ENCODE data around the gene LPP.

The LPP gene

GRCh38 chr3:188801393-188801792, 647.4 kb downstream of the LPP start:
- no peaks in the 10 kb centered on the region for H3K27me3 ChIP-seq (ENCODE audit: insufficient read depth, low read length, poor library complexity)
- H3K9ac ChIP-seq (ENCODE audit: low read depth, low read length), result no peak overlapping the region
- DNase-seq, result no peak
- no peak overlapping the region for H3K4me2 ChIP-seq (ENCODE audit: insufficient read depth, low read length)
- no peaks in the 10 kb centered on the region for H3K36me3 ChIP-seq (ENCODE audit: insufficient read depth, low read length)
- no peak for TF ChIP-seq EZH2 (IDR thresholded peaks at IDR 0.05; ENCODE audit: borderline replicate concordance, low read depth, low read length, severe bottlenecking)
- no peak for TF ChIP-seq CTCF (IDR thresholded peaks at IDR 0.05; ENCODE audit: borderline replicate concordance, extremely low read depth, low read length, poor library complexity, severe bottlenecking)
- H3K4me3 ChIP-seq (ENCODE audit: low read depth in 1 of 2, low read length in 2 of 2), result no peak overlapping the region
- no peak overlapping the region for H2AFZ ChIP-seq (ENCODE audit: low read depth, low read length)
- no peaks in the 10 kb centered on the region for H3K79me2 ChIP-seq (ENCODE audit: insufficient read depth, low read length)
- H3K4me1 ChIP-seq (ENCODE audit: insufficient read depth, low read length), result no peaks in the 10 kb centered on the region
- H3K9me3 ChIP-seq (ENCODE audit: insufficient read depth, low read length, severe bottlenecking), result no peaks in the 10 kb centered on the region
- no peak for ATAC-seq (ENCODE audit: insufficient read depth, low read depth)
- no peaks in the 10 kb centered on the region for H4K20me1 ChIP-seq (ENCODE audit: insufficient read depth, low read length)
- no peak overlapping the region for H3K27ac ChIP-seq (ENCODE audit: low read length)

GRCh38 chr3:188802645-188803044, 648.7 kb downstream of the LPP start:
- Histone ChIP-seq H3K4me2 (ENCODE audit: insufficient read depth, low read length) (no peak overlapping the region), H3K36me3 (ENCODE audit: insufficient read depth, low read length) (no peaks in the 10 kb centered on the region), H3K9ac (ENCODE audit: low read depth, low read length) (no peak overlapping the region), H3K4me3 (ENCODE audit: low read depth in 1 of 2, low read length in 2 of 2) (no peak overlapping the region), H3K27me3 (ENCODE audit: insufficient read depth, low read length, poor library complexity) (no peaks in the 10 kb centered on the region), H3K27ac (ENCODE audit: low read length) (no peak overlapping the region), H3K9me3 (ENCODE audit: insufficient read depth, low read length, severe bottlenecking) (peaks cover 11% of the 10 kb centered on the region), H4K20me1 (ENCODE audit: insufficient read depth, low read length) (no peaks in the 10 kb centered on the region), H3K79me2 (ENCODE audit: insufficient read depth, low read length) (no peaks in the 10 kb centered on the region), H2AFZ (ENCODE audit: low read depth, low read length) (no peak overlapping the region), H3K4me1 (ENCODE audit: insufficient read depth, low read length) (no peaks in the 10 kb centered on the region)
- ATAC-seq (ENCODE audit: insufficient read depth, low read depth) (no peak), DNase-seq (no peak)
- TF ChIP-seq CTCF (IDR thresholded peaks at IDR 0.05; ENCODE audit: borderline replicate concordance, extremely low read depth, low read length, poor library complexity, severe bottlenecking) (no peak), EZH2 (IDR thresholded peaks at IDR 0.05; ENCODE audit: borderline replicate concordance, low read depth, low read length, severe bottlenecking) (no peak)

GRCh38 chr3:188807006-188807405, 653.0 kb downstream of the LPP start:
- H3K9ac ChIP-seq (ENCODE audit: low read depth, low read length), result no peak overlapping the region
- ATAC-seq (ENCODE audit: insufficient read depth, low read depth) (no peak), DNase-seq (no peak)
- no peak overlapping the region for H3K4me3 ChIP-seq (ENCODE audit: low read depth in 1 of 2, low read length in 2 of 2)
- no peak overlapping the region for H3K4me2 ChIP-seq (ENCODE audit: insufficient read depth, low read length)
- TF ChIP-seq EZH2 (IDR thresholded peaks at IDR 0.05; ENCODE audit: borderline replicate concordance, low read depth, low read length, severe bottlenecking), result no peak
- no peak for TF ChIP-seq CTCF (IDR thresholded peaks at IDR 0.05; ENCODE audit: borderline replicate concordance, extremely low read depth, low read length, poor library complexity, severe bottlenecking)
- H4K20me1 ChIP-seq (ENCODE audit: insufficient read depth, low read length), result no peaks in the 10 kb centered on the region
- H3K79me2 ChIP-seq (ENCODE audit: insufficient read depth, low read length), result no peaks in the 10 kb centered on the region
- H2AFZ ChIP-seq (ENCODE audit: low read depth, low read length), result no peak overlapping the region
- H3K27ac ChIP-seq (ENCODE audit: low read length), result no peak overlapping the region
- no peaks in the 10 kb centered on the region for H3K4me1 ChIP-seq (ENCODE audit: insufficient read depth, low read length)
- H3K36me3 ChIP-seq (ENCODE audit: insufficient read depth, low read length), result no peaks in the 10 kb centered on the region
- no peaks in the 10 kb centered on the region for H3K27me3 ChIP-seq (ENCODE audit: insufficient read depth, low read length, poor library complexity)
- peaks cover 21% of the 10 kb centered on the region for H3K9me3 ChIP-seq (ENCODE audit: insufficient read depth, low read length, severe bottlenecking)

- no peak for ATAC-seq (ENCODE audit: insufficient read depth, low read depth)
- no peak for DNase-seq
- no peak overlapping the region for H3K4me2 ChIP-seq (ENCODE audit: insufficient read depth, low read length)
- H4K20me1 ChIP-seq (ENCODE audit: insufficient read depth, low read length), result no peaks in the 10 kb centered on the region
- peaks cover 14% of the 10 kb centered on the region for H3K9me3 ChIP-seq (ENCODE audit: insufficient read depth, low read length, severe bottlenecking)
- no peak overlapping the region for H2AFZ ChIP-seq (ENCODE audit: low read depth, low read length)
- H3K4me1 ChIP-seq (ENCODE audit: insufficient read depth, low read length), result no peaks in the 10 kb centered on the region
- no peak overlapping the region for H3K4me3 ChIP-seq (ENCODE audit: low read depth in 1 of 2, low read length in 2 of 2)
- no peak overlapping the region for H3K27ac ChIP-seq (ENCODE audit: low read length)
- no peaks in the 10 kb centered on the region for H3K27me3 ChIP-seq (ENCODE audit: insufficient read depth, low read length, poor library complexity)
- no peaks in the 10 kb centered on the region for H3K79me2 ChIP-seq (ENCODE audit: insufficient read depth, low read length)
- no peaks in the 10 kb centered on the region for H3K36me3 ChIP-seq (ENCODE audit: insufficient read depth, low read length)
- no peak overlapping the region for H3K9ac ChIP-seq (ENCODE audit: low read depth, low read length)
- TF ChIP-seq EZH2 (IDR thresholded peaks at IDR 0.05; ENCODE audit: borderline replicate concordance, low read depth, low read length, severe bottlenecking) (no peak), CTCF (IDR thresholded peaks at IDR 0.05; ENCODE audit: borderline replicate concordance, extremely low read depth, low read length, poor library complexity, severe bottlenecking) (no peak)
Observed at GRCh38 chr3:188812198-188812597, 658.2 kb downstream of the LPP start.

Data from DND-41 (cell line).